ENCODE measurements around the gene JAKMIP1. TPM values are rescaled to one million over a fixed set of nuclear protein-coding genes. Genes with fewer than 3 reads are reported as not detected.

The JAKMIP1 gene
- polyA plus RNA-seq, 3 donors = 0.08 TPM; not detected in 2

- H3K4me1 Mint-ChIP-seq = no peaks in the 10 kb centered on the region
- Histone ChIP-seq H3K27me3 (ENCODE audit: control insufficient read depth in 2 of 2, insufficient read depth in 2 of 2, low read length in 2 of 2) (no peaks in the 10 kb centered on the region), H2AFZ (ENCODE audit: insufficient read depth, low read depth, low read length, poor library complexity, severe bottlenecking) (no peak overlapping the region), H3K4me2 (replicated peaks; ENCODE audit: extremely low read depth, low read length, poor library complexity, severe bottlenecking) (no peak overlapping the region), H3K4me1 (ENCODE audit: control insufficient read depth in 1 of 2, insufficient read depth in 2 of 2, low read length in 2 of 2) (no peaks in the 10 kb centered on the region), H3K9me3 (replicated peaks in 1 of 2; ENCODE audit: control insufficient read depth in 1 of 2, insufficient read depth in 1 of 2, low read length in 2 of 2) (no peaks in the 10 kb centered on the region), H4K20me1 (ENCODE audit: insufficient read depth, low read length) (no peaks in the 10 kb centered on the region), H3K79me2 (ENCODE audit: insufficient read depth, low read length) (no peaks in the 10 kb centered on the region), H3K36me3 (replicated peaks in 1 of 2; ENCODE audit: control insufficient read depth in 1 of 2, insufficient read depth in 2 of 2, low read length in 2 of 2) (no peaks in the 10 kb centered on the region), H3K4me3 (replicated peaks in 1 of 3; ENCODE audit: low read depth in 2 of 3, low read length in 3 of 3) (no peak overlapping the region), H3K27ac (ENCODE audit: low read depth in 1 of 2, low read length in 2 of 2) (no peak overlapping the region), H3K9ac (ENCODE audit: insufficient read depth, low read length, poor library complexity, severe bottlenecking) (no peak overlapping the region)
- intact Hi-C loops (cut with micrococcal nuclease) = no loop called here
- no peaks in the 10 kb centered on the region for H3K36me3 Mint-ChIP-seq
- peaks cover 0 to 2% (median 0%) of the 10 kb centered on the region in 7 donors for H3K9me3 Mint-ChIP-seq
- no peak for TF ChIP-seq CTCF (IDR thresholded peaks at IDR 0.05)
- no peak overlapping the region for H3K4me3 Mint-ChIP-seq
- WGBS (ENCODE audit: insufficient coverage) = 89% methylated on average over 12 of the region's 15 CpGs
- H3K27ac Mint-ChIP-seq = no peak overlapping the region
- DNase-seq = no peak
- H3K27me3 Mint-ChIP-seq (ENCODE audit: low read depth in 3 of 3) = peaks cover 3 to 18% (median 8%) of the 10 kb centered on the region in 3 donors
Measured at GRCh38 chr4:6047130-6047673, 153.1 kb downstream of the JAKMIP1 start.

- Mint-ChIP-seq H3K27me3 (ENCODE audit: low read depth in 3 of 3) (peaks cover 3 to 17% (median 8%) of the 10 kb centered on the region in 3 donors), H3K4me1 (no peaks in the 10 kb centered on the region), H3K36me3 (no peaks in the 10 kb centered on the region), H3K4me3 (no peak overlapping the region), H3K27ac (no peak overlapping the region), H3K9me3 (peaks cover 0 to 2% (median 0%) of the 10 kb centered on the region in 7 donors)
- 94% methylated on average over 14 of the region's 14 CpGs for WGBS (ENCODE audit: insufficient coverage)
- Histone ChIP-seq H3K9me3 (replicated peaks in 1 of 2; ENCODE audit: control insufficient read depth in 1 of 2, insufficient read depth in 1 of 2, low read length in 2 of 2) (no peaks in the 10 kb centered on the region), H3K4me3 (replicated peaks in 1 of 3; ENCODE audit: low read depth in 2 of 3, low read length in 3 of 3) (no peak overlapping the region), H3K27me3 (ENCODE audit: control insufficient read depth in 2 of 2, insufficient read depth in 2 of 2, low read length in 2 of 2) (no peaks in the 10 kb centered on the region), H3K4me1 (ENCODE audit: control insufficient read depth in 1 of 2, insufficient read depth in 2 of 2, low read length in 2 of 2) (no peaks in the 10 kb centered on the region), H3K79me2 (ENCODE audit: insufficient read depth, low read length) (no peaks in the 10 kb centered on the region), H2AFZ (ENCODE audit: insufficient read depth, low read depth, low read length, poor library complexity, severe bottlenecking) (no peak overlapping the region), H3K36me3 (replicated peaks in 1 of 2; ENCODE audit: control insufficient read depth in 1 of 2, insufficient read depth in 2 of 2, low read length in 2 of 2) (no peaks in the 10 kb centered on the region), H4K20me1 (ENCODE audit: insufficient read depth, low read length) (no peaks in the 10 kb centered on the region), H3K4me2 (replicated peaks; ENCODE audit: extremely low read depth, low read length, poor library complexity, severe bottlenecking) (no peak overlapping the region), H3K27ac (ENCODE audit: low read depth in 1 of 2, low read length in 2 of 2) (no peak overlapping the region), H3K9ac (ENCODE audit: insufficient read depth, low read length, poor library complexity, severe bottlenecking) (no peak overlapping the region)
- intact Hi-C loops (cut with micrococcal nuclease) = no loop called here
- no peak for TF ChIP-seq CTCF (IDR thresholded peaks at IDR 0.05)
- DNase-seq = no peak
Measured at GRCh38 chr4:6046526-6047129, 153.7 kb downstream of the JAKMIP1 start.

All from CD14-positive monocyte (primary cell).